ENCODE data around the gene SDHB. TPM values are rescaled to one million over a fixed set of nuclear protein-coding genes. Genes with fewer than 3 reads are reported as not detected.

The SDHB gene
- polyA plus RNA-seq, 1 donor (not counting 4 experiments of a cell fraction or from before 2014, with no cell fraction given) = 228 TPM

DNA sequence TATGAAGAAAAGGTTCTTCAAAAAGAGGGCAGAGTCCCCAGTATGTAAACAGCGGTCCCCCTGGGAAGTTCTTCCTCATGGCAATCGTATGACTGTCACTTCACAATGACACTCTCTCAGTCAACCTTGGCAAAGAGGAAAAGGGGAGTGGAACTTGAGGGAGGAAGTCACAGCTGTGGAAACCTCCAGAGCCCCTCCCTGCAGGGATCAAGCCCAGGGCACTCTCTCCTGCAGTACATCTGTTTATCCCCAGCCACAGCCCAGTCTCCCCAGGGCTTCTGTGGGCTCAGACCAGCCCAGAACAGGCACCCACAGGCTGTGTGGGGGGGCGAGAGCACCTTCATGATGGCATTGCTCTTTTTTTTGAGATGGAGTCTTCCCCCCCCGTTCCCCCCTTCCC is 44.1 kb downstream of the SDHB start:
- DNase-seq (ENCODE audit: low read depth, low spot score) (no peak), FAIRE-seq (no peak)
- H3K27ac ChIP-seq (ENCODE audit: control insufficient read depth, insufficient read depth, low read length) = no peak overlapping the region
- peaks cover 7% of the 10 kb centered on the region for H4K20me1 ChIP-seq (ENCODE audit: control insufficient read depth, extremely low read depth, insufficient read depth, low read length)
- H3K4me2 ChIP-seq (ENCODE audit: control insufficient read depth, extremely low read depth, insufficient read depth, low read depth, low read length) = no peak overlapping the region
- H3K4me3 ChIP-seq (ENCODE audit: control insufficient read depth in 2 of 3, extremely low read depth in 1 of 3, insufficient read depth in 2 of 3, low read depth in 1 of 3, low read length in 3 of 3) = no peak overlapping the region
- H3K9me3 ChIP-seq (ENCODE audit: control insufficient read depth, low read depth, low read length) = no peaks in the 10 kb centered on the region
- H3K9me1 ChIP-seq (ENCODE audit: control insufficient read depth, extremely low read depth, insufficient read depth, low read length) = peaks cover 2% of the 10 kb centered on the region
- H2AFZ ChIP-seq (ENCODE audit: control insufficient read depth, low read length) = no peak overlapping the region
- H3K27me3 ChIP-seq (ENCODE audit: control insufficient read depth, extremely low read depth, insufficient read depth, low read length) = no peaks in the 10 kb centered on the region
- peaks cover 26% of the 10 kb centered on the region for H3K4me1 ChIP-seq (ENCODE audit: control insufficient read depth, extremely low read depth, insufficient read depth, low read length)
- TF ChIP-seq EZH2 (IDR thresholded peaks at IDR 0.05; ENCODE audit: low read length) = no peak
- no peak for TF ChIP-seq CTCF (optimal IDR thresholded peaks at IDR 0.05 in 1 of 3, IDR thresholded peaks at IDR 0.05 in 1 of 3, conservative IDR thresholded peaks at IDR 0.05 in 1 of 3; ENCODE audit: extremely low read depth in 1 of 3, insufficient read depth in 2 of 3, low read length in 3 of 3)
- peaks cover 9 to 10% of the 10 kb centered on the region in 2 experiments for H3K36me3 ChIP-seq (ENCODE audit: control insufficient read depth in 2 of 2, extremely low read depth in 1 of 2, insufficient read depth in 2 of 2, low read length in 2 of 2)
- H3K9ac ChIP-seq (ENCODE audit: control insufficient read depth, extremely low read depth, insufficient read depth, low read length) = no peak overlapping the region
- H3K79me2 ChIP-seq (ENCODE audit: control insufficient read depth, insufficient read depth, low read length) = peaks cover 18% of the 10 kb centered on the region
- dilution Hi-C loops (cut with MboI; ENCODE audit: extremely low pct_ligation_motif_present, low sequenced_read_pairs) = no loop called here

GRCh38 chr1:17008208-17008855 is 45.5 kb downstream of the SDHB start:
- DNase-seq (ENCODE audit: low read depth, low spot score) = no peak
- Histone ChIP-seq H3K4me1 (ENCODE audit: control insufficient read depth, extremely low read depth, insufficient read depth, low read length) (peaks cover 33% of the 10 kb centered on the region), H3K4me2 (ENCODE audit: control insufficient read depth, extremely low read depth, insufficient read depth, low read depth, low read length) (no peak overlapping the region), H2AFZ (ENCODE audit: control insufficient read depth, low read length) (no peak overlapping the region), H3K27me3 (ENCODE audit: control insufficient read depth, extremely low read depth, insufficient read depth, low read length) (no peaks in the 10 kb centered on the region), H3K27ac (ENCODE audit: control insufficient read depth, insufficient read depth, low read length) (no peak overlapping the region), H3K9ac (ENCODE audit: control insufficient read depth, extremely low read depth, insufficient read depth, low read length) (no peak overlapping the region), H4K20me1 (ENCODE audit: control insufficient read depth, extremely low read depth, insufficient read depth, low read length) (peaks cover 11% of the 10 kb centered on the region), H3K9me3 (ENCODE audit: control insufficient read depth, low read depth, low read length) (no peaks in the 10 kb centered on the region), H3K36me3 (ENCODE audit: control insufficient read depth in 2 of 2, extremely low read depth in 1 of 2, insufficient read depth in 2 of 2, low read length in 2 of 2) (peaks cover 9 to 15% of the 10 kb centered on the region in 2 experiments), H3K9me1 (ENCODE audit: control insufficient read depth, extremely low read depth, insufficient read depth, low read length) (peaks cover 7% of the 10 kb centered on the region), H3K79me2 (ENCODE audit: control insufficient read depth, insufficient read depth, low read length) (peaks cover 18% of the 10 kb centered on the region), H3K4me3 (ENCODE audit: control insufficient read depth in 2 of 3, extremely low read depth in 1 of 3, insufficient read depth in 2 of 3, low read depth in 1 of 3, low read length in 3 of 3) (no peak overlapping the region)
- no peak for FAIRE-seq
- dilution Hi-C loops (cut with MboI; ENCODE audit: extremely low pct_ligation_motif_present, low sequenced_read_pairs) = no loop called here
- no peak for TF ChIP-seq EZH2 (IDR thresholded peaks at IDR 0.05; ENCODE audit: low read length)
- no peak for TF ChIP-seq CTCF (optimal IDR thresholded peaks at IDR 0.05 in 1 of 3, IDR thresholded peaks at IDR 0.05 in 1 of 3, conservative IDR thresholded peaks at IDR 0.05 in 1 of 3; ENCODE audit: extremely low read depth in 1 of 3, insufficient read depth in 2 of 3, low read length in 3 of 3)

Data from keratinocyte (primary cell).